Stromal cell of bone marrow (primary cell): ENCODE data around the gene MBNL1.
"Not testable (repeated sequence)": the region's sequence is repeated elsewhere in the genome, so short reads cannot be mapped to it uniquely, and the experiment has no call there.

Experiments
- DNase-seq: peaks from one replicate; pipeline ENCODE4 v3.0.0-alpha.2; 2012; ENCODE audit warnings: low read depth

MBNL1 gene

GRCh38 chr3:152379415-152380042 is 110.8 kb downstream of the MBNL1 start:
- DNase-seq: no peak

GRCh38 chr3:152380043-152380442 is 111.3 kb downstream of the MBNL1 start:
- no peak for DNase-seq

GRCh38 chr3:152381881-152382295 is 113.2 kb downstream of the MBNL1 start:
- DNase-seq: no peak

GRCh38 chr3:152382312-152383135 is 113.8 kb downstream of the MBNL1 start:
- DNase-seq: no peak

- DNase-seq: no peak
Observed at GRCh38 chr3:152383136-152383606, 114.4 kb downstream of the MBNL1 start.

- no peak for DNase-seq
Observed at GRCh38 chr3:152384412-152384811, 115.7 kb downstream of the MBNL1 start.

GRCh38 chr3:152385761-152386160 is 117.0 kb downstream of the MBNL1 start:
- DNase-seq: no peak

- DNase-seq: no peak
Observed at GRCh38 chr3:152386208-152386607, 117.5 kb downstream of the MBNL1 start.

GRCh38 chr3:152388631-152389030 is 119.9 kb downstream of the MBNL1 start:
- no peak for DNase-seq

GRCh38 chr3:152389316-152389934 is 120.7 kb downstream of the MBNL1 start:
- no peak for DNase-seq

- no peak for DNase-seq
Observed at GRCh38 chr3:152390647-152391046, 121.9 kb downstream of the MBNL1 start.

- no peak for DNase-seq
Observed at GRCh38 chr3:152391671-152392070, 122.9 kb downstream of the MBNL1 start.

GRCh38 chr3:152392272-152392880 is 123.6 kb downstream of the MBNL1 start:
- no peak for DNase-seq

- no peak for DNase-seq
Observed at GRCh38 chr3:152394246-152394645, 125.5 kb downstream of the MBNL1 start.

GRCh38 chr3:152395764-152396163 is 127.0 kb downstream of the MBNL1 start:
- DNase-seq: no peak

- DNase-seq: no peak
Observed at GRCh38 chr3:152396867-152397266, 128.1 kb downstream of the MBNL1 start.

- not testable (repeated sequence) for DNase-seq
Observed at GRCh38 chr3:152397348-152397747, 128.6 kb downstream of the MBNL1 start.

- no peak for DNase-seq
Observed at GRCh38 chr3:152398495-152398894, 129.8 kb downstream of the MBNL1 start.

GRCh38 chr3:152399374-152399773 is 130.6 kb downstream of the MBNL1 start:
- no peak for DNase-seq

GRCh38 chr3:152400887-152401286 is 132.2 kb downstream of the MBNL1 start:
- DNase-seq: peak; percentile 29

- DNase-seq: no peak
Observed at GRCh38 chr3:152402695-152403451, 134.1 kb downstream of the MBNL1 start.

GRCh38 chr3:152403632-152404066 is 134.9 kb downstream of the MBNL1 start:
- DNase-seq: no peak
